ENCODE results near the gene DEPP1. TPM values are rescaled to one million over a fixed set of nuclear protein-coding genes. Genes with fewer than 3 reads are reported as not detected.

The DEPP1 gene
- total and polyA plus RNA-seq, 2 experiments from 2014 or later: 0.37 to 1.3 TPM

- no peak for TF ChIP-seq ZNF462 (CRISPR knock-in tag; IDR thresholded peaks at IDR 0.05)
- no peak for TF ChIP-seq JUNB (IDR thresholded peaks at IDR 0.05; ENCODE audit: unreplicated experiment)
- TF ChIP-seq REST (IDR thresholded peaks at IDR 0.05; ENCODE audit: unreplicated experiment): no peak
- TF ChIP-seq, protein P1, sequence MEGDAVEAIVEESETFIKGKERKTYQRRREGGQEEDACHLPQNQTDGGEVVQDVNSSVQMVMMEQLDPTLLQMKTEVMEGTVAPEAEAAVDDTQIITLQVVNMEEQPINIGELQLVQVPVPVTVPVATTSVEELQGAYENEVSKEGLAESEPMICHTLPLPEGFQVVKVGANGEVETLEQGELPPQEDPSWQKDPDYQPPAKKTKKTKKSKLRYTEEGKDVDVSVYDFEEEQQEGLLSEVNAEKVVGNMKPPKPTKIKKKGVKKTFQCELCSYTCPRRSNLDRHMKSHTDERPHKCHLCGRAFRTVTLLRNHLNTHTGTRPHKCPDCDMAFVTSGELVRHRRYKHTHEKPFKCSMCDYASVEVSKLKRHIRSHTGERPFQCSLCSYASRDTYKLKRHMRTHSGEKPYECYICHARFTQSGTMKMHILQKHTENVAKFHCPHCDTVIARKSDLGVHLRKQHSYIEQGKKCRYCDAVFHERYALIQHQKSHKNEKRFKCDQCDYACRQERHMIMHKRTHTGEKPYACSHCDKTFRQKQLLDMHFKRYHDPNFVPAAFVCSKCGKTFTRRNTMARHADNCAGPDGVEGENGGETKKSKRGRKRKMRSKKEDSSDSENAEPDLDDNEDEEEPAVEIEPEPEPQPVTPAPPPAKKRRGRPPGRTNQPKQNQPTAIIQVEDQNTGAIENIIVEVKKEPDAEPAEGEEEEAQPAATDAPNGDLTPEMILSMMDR (conservative IDR thresholded peaks at IDR 0.05; ENCODE audit: low read depth in 2 of 2): no peak
- TF ChIP-seq POLR2AphosphoS5 (IDR thresholded peaks at IDR 0.05; ENCODE audit: low read depth): no peak
- no peak for TF ChIP-seq ZNF331 (CRISPR knock-in tag; IDR thresholded peaks at IDR 0.05; ENCODE audit: low read depth)
- TF ChIP-seq EZH2phosphoT487 (IDR thresholded peaks at IDR 0.05; ENCODE audit: unreplicated experiment): no peak
- TF ChIP-seq CREB1 (CRISPR knock-in tag; IDR thresholded peaks at IDR 0.05; ENCODE audit: low read depth): no peak
- no peak for TF ChIP-seq EZH2 (IDR thresholded peaks at IDR 0.05; ENCODE audit: low read depth, unreplicated experiment)
- no peak for TF ChIP-seq STAT1 (IDR thresholded peaks at IDR 0.05; ENCODE audit: unreplicated experiment)
- TF ChIP-seq ZNF114 (CRISPR knock-in tag; IDR thresholded peaks at IDR 0.05): no peak
Observed at GRCh38 chr10:44968500-44969400, 9.9 kb downstream of the DEPP1 start (continued).
